ENCODE results near the gene CAMK2G. TPM values are rescaled to one million over a fixed set of nuclear protein-coding genes. Genes with fewer than 3 reads are reported as not detected.

The CAMK2G gene
- total and polyA plus RNA-seq, 4 donors, result 6.8 to 18.3 (median 9.9) TPM

DNA sequence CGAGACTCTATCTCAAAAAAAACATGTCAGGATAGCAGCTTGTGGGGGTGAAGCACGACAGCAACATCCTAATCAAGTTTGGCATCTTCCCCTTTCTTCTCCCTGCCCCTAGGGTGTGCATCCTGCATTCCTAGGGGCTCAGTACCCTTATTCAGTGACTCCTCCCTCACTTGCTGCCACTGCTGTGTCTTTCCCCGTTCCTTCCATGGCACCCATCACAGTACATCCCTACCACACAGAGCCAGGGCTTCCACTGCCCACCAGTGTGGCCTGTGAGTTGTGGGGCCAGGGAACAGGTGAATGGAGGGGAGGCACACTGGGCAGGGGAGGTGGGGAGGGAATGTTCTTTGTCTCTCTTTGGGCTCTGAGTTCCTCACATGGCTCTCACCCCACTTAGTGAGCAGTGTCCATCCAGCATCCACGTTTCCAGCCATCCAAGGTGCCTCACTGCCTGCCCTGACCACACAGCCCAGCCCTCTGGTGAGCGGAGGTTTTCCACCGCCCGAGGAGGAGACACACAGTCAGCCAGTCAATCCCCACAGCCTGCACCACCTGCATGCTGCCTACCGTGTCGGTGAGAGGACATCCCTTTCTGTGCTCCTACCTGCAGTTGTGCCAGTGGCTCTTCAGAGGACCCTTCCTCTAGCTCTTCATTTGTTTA lies 74.3 kb downstream of the CAMK2G start:
- TF ChIP-seq, protein P1, sequence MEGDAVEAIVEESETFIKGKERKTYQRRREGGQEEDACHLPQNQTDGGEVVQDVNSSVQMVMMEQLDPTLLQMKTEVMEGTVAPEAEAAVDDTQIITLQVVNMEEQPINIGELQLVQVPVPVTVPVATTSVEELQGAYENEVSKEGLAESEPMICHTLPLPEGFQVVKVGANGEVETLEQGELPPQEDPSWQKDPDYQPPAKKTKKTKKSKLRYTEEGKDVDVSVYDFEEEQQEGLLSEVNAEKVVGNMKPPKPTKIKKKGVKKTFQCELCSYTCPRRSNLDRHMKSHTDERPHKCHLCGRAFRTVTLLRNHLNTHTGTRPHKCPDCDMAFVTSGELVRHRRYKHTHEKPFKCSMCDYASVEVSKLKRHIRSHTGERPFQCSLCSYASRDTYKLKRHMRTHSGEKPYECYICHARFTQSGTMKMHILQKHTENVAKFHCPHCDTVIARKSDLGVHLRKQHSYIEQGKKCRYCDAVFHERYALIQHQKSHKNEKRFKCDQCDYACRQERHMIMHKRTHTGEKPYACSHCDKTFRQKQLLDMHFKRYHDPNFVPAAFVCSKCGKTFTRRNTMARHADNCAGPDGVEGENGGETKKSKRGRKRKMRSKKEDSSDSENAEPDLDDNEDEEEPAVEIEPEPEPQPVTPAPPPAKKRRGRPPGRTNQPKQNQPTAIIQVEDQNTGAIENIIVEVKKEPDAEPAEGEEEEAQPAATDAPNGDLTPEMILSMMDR (IDR thresholded peaks at IDR 0.05; ENCODE audit: low read depth, low read length, missing input control), result no peak
- TF ChIP-seq SP1 (IDR thresholded peaks at IDR 0.05), result no peak
- no peak for TF ChIP-seq HNF4G (IDR thresholded peaks at IDR 0.05)
- TF ChIP-seq JUND (IDR thresholded peaks at IDR 0.05), result no peak
- TF ChIP-seq GABPA (IDR thresholded peaks at IDR 0.05 in 1 of 2, conservative IDR thresholded peaks at IDR 0.05 in 1 of 2), result no peak
- TF ChIP-seq RAD21 (IDR thresholded peaks at IDR 0.05), result no peak
- TF ChIP-seq HNF4A (conservative IDR thresholded peaks at IDR 0.05), result no peak
- TF ChIP-seq, protein P2, sequence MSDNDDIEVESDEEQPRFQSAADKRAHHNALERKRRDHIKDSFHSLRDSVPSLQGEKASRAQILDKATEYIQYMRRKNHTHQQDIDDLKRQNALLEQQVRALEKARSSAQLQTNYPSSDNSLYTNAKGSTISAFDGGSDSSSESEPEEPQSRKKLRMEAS (IDR thresholded peaks at IDR 0.05), result no peak
- no peak for TF ChIP-seq FOXA2 (IDR thresholded peaks at IDR 0.05)
- TF ChIP-seq NR2F2 (IDR thresholded peaks at IDR 0.05), result no peak
- no peak for TF ChIP-seq FOXA1 (IDR thresholded peaks at IDR 0.05)
- no peak for TF ChIP-seq EGR1 (IDR thresholded peaks at IDR 0.05; ENCODE audit: low read depth in 2 of 2)
- no peaks in the 10 kb centered on the region for H3K27me3 ChIP-seq (ENCODE audit: control insufficient read depth in 4 of 4, insufficient read depth in 4 of 4, low read length in 3 of 4)
- no peak overlapping the region for H3K4me3 ChIP-seq (ENCODE audit: low read depth in 1 of 3, low read length in 3 of 3)
- H3K9me3 ChIP-seq (ENCODE audit: control insufficient read depth in 4 of 4, low read length in 3 of 4), result no peaks in the 10 kb centered on the region
- H3K27ac ChIP-seq (ENCODE audit: low read depth in 1 of 2, low read length in 2 of 2), result no peak overlapping the region
- no peak overlapping the region for H3K9ac ChIP-seq (ENCODE audit: low read depth in 1 of 2, low read length in 2 of 2)
- no peak for DNase-seq (ENCODE audit: low spot score)
- H3K36me3 ChIP-seq (ENCODE audit: control insufficient read depth in 4 of 4, insufficient read depth in 3 of 4, low read depth in 1 of 4, low read length in 3 of 4), result peaks cover 18 to 90% (median 67%) of the 10 kb centered on the region in 4 donors
- no peaks in the 10 kb centered on the region for H3K4me1 ChIP-seq (ENCODE audit: control insufficient read depth in 4 of 4, insufficient read depth in 4 of 4, low read length in 3 of 4)
- 85% methylated on average over 9 of the region's 9 CpGs for WGBS

DNA sequence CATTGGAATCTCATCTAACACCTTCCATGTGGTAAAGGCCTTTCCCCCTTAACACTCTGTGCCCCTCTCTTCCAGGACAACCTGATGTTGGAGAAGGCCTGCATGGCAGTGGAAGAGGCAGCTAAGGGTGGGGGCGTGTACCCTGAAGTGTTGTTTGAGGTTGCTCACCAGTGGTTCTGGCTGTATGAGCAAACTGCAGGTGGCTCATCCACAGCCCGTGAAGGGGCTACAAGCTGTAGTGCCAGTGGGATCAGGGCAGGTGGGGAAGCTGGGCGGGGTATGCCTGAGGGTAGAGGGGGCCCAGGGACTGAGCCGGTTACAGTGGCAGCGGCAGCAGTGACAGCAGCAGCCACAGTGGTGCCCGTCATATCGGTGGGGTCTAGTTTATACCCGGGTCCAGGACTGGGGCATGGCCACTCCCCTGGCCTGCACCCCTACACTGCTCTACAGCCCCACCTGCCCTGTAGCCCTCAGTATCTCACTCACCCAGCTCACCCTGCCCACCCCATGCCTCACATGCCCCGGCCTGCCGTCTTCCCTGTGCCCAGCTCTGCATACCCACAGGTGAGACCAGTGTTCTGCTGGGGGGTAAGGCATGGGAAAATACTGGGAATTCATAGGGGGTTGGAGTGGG lies 75.3 kb downstream of the CAMK2G start:
- Histone ChIP-seq H3K4me1 (ENCODE audit: control insufficient read depth in 4 of 4, insufficient read depth in 4 of 4, low read length in 3 of 4) (no peaks in the 10 kb centered on the region), H3K27ac (ENCODE audit: low read depth in 1 of 2, low read length in 2 of 2) (no peak overlapping the region), H3K9me3 (ENCODE audit: control insufficient read depth in 4 of 4, low read length in 3 of 4) (no peaks in the 10 kb centered on the region), H3K9ac (ENCODE audit: low read depth in 1 of 2, low read length in 2 of 2) (no peak overlapping the region), H3K27me3 (ENCODE audit: control insufficient read depth in 4 of 4, insufficient read depth in 4 of 4, low read length in 3 of 4) (no peaks in the 10 kb centered on the region), H3K36me3 (ENCODE audit: control insufficient read depth in 4 of 4, insufficient read depth in 3 of 4, low read depth in 1 of 4, low read length in 3 of 4) (peaks cover 18 to 95% (median 74%) of the 10 kb centered on the region in 4 donors), H3K4me3 (ENCODE audit: low read depth in 1 of 3, low read length in 3 of 3) (no peak overlapping the region)
- WGBS, result 94% methylated on average over 10 of the region's 10 CpGs
- TF ChIP-seq RXRA (IDR thresholded peaks at IDR 0.05), result no peak
- no peak for TF ChIP-seq NR2F2 (IDR thresholded peaks at IDR 0.05)
- TF ChIP-seq JUND (IDR thresholded peaks at IDR 0.05), result no peak
- TF ChIP-seq FOXA2 (IDR thresholded peaks at IDR 0.05), result no peak
- TF ChIP-seq, protein P2 (IDR thresholded peaks at IDR 0.05), result no peak
- no peak for TF ChIP-seq EGR1 (IDR thresholded peaks at IDR 0.05; ENCODE audit: low read depth in 2 of 2)
- TF ChIP-seq, protein P3, sequence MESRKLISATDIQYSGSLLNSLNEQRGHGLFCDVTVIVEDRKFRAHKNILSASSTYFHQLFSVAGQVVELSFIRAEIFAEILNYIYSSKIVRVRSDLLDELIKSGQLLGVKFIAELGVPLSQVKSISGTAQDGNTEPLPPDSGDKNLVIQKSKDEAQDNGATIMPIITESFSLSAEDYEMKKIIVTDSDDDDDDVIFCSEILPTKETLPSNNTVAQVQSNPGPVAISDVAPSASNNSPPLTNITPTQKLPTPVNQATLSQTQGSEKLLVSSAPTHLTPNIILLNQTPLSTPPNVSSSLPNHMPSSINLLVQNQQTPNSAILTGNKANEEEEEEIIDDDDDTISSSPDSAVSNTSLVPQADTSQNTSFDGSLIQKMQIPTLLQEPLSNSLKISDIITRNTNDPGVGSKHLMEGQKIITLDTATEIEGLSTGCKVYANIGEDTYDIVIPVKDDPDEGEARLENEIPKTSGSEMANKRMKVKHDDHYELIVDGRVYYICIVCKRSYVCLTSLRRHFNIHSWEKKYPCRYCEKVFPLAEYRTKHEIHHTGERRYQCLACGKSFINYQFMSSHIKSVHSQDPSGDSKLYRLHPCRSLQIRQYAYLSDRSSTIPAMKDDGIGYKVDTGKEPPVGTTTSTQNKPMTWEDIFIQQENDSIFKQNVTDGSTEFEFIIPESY (IDR thresholded peaks at IDR 0.05), result no peak
- TF ChIP-seq, protein P1 (IDR thresholded peaks at IDR 0.05; ENCODE audit: low read depth, low read length, missing input control), result no peak
- no peak for DNase-seq (ENCODE audit: low spot score)
